ENCODE measurements around the gene TMEM169.
"Not testable (repeated sequence)": the region's sequence is repeated elsewhere in the genome, so short reads cannot be mapped to it uniquely, and the experiment has no call there.

The TMEM169 gene

DNA sequence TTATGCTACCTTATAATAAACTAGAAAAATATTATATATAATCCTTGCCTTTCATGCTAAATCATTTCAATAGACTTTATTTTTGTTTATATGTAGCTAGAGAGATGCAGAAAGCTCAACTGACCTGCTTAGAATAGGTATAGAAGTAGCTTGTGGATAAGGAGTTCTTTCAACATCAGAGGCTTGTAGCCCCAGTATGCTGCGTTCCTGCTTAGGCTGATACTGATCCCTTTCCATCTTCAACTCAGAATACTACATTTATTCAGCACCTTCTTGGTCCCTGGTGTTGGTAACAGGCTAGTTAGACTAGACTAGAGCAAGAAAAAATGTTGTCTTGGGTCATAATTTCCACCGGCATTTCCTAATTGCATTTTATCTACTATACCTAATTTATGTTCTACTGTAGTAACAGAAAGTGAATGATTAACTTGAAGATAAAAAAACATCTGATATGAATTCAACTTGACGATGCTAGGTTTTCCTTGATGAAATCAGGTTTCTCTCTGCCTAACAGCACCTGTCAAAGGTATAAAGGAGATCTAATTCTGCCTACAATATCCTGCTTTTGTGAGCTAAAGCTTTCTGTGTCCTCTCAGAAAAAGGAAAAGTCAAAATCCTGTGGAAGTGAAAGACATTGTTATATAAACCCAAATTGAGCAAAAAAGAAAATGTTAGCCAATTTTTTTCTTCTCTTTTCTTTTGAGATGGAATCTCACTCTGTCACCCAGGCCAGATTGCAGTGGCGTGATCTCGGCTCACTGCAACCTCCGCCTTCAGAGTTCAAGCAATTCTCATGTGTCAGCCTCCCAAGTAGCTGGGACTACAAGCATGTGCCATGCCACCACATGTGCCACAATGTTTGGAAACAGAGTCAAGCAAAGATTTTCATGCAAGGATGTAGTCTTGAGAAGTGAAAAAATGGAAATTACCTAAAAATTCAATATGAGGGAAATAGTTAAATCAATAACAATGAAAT is 5.9 kb upstream of the TMEM169 start:
- no peak for DNase-seq (ENCODE audit: low read depth)
- TF ChIP-seq, protein P1, sequence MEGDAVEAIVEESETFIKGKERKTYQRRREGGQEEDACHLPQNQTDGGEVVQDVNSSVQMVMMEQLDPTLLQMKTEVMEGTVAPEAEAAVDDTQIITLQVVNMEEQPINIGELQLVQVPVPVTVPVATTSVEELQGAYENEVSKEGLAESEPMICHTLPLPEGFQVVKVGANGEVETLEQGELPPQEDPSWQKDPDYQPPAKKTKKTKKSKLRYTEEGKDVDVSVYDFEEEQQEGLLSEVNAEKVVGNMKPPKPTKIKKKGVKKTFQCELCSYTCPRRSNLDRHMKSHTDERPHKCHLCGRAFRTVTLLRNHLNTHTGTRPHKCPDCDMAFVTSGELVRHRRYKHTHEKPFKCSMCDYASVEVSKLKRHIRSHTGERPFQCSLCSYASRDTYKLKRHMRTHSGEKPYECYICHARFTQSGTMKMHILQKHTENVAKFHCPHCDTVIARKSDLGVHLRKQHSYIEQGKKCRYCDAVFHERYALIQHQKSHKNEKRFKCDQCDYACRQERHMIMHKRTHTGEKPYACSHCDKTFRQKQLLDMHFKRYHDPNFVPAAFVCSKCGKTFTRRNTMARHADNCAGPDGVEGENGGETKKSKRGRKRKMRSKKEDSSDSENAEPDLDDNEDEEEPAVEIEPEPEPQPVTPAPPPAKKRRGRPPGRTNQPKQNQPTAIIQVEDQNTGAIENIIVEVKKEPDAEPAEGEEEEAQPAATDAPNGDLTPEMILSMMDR (IDR thresholded peaks at IDR 0.05; ENCODE audit: control insufficient read depth, extremely low read depth, insufficient read depth), result no peak
- no peak overlapping the region for H3K4me3 ChIP-seq (ENCODE audit: low read depth, low read length)

DNA sequence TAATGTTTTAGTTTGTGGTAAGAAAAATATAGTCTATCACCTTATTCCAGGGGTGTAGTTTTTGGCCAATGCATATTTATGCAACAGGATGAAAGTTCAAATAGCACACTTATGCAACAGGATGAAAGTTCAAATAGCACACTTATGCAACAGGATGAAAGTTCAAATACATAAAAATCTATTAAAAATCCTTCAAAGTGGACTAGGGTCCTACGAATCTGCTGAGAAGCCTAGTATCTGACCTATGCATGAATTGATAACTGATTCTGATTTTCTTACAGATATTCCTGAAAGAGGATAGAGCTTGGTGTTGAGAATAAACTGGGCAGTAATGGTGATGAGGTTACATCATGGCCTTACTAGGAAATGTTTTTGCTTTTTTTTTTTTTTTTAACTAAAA is 2.9 kb upstream of the TMEM169 start:
- no peak overlapping the region for H3K4me3 ChIP-seq (ENCODE audit: low read depth, low read length)
- TF ChIP-seq, protein P1 (IDR thresholded peaks at IDR 0.05; ENCODE audit: control insufficient read depth, extremely low read depth, insufficient read depth), result no peak
- DNase-seq (ENCODE audit: low read depth), result no peak

DNA sequence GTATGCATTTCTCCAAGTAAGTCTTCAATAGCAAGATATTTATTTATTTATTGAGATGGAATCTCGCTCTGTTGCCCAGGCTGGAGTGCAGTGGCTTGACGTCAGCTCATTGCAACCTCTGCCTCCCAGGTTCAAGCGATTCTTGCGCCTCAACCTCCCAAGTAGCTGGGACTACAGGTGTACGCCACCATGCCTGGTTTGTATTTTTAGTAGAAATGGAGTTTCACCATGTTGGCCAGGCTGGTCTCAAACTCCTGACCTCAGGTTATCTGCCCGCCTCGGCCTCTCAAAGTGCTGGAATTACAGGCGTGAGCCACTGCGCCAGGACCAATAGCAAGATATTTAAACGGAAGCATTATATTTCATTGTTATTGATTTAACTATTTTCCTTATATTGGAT is 1.7 kb upstream of the TMEM169 start:
- H3K4me3 ChIP-seq (ENCODE audit: low read depth, low read length); DNase-seq (ENCODE audit: low read depth): not testable (repeated sequence)

DNA sequence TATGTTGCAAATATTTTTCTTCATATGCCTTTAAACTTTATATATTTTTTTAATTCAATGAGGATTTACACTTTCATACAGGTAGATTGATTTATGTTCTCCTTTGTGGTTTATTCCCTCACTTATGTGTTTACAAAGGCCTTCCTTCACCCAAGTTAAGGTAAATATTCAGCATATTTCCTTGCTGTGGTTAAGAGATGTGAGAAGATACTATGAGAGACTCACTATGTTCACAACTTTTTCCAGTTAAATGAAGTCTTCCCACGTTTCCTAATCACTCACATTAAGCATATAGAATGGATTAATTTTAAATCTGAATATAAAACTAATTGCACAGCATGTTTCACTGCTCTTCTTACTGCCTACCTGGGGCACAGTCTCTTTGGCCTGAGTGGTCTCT is 707 bp upstream of the TMEM169 start:
- TF ChIP-seq, protein P1 (IDR thresholded peaks at IDR 0.05; ENCODE audit: control insufficient read depth, extremely low read depth, insufficient read depth), result no peak
- DNase-seq (ENCODE audit: low read depth), result no peak
- peak overlapping the region; percentile 69 for H3K4me3 ChIP-seq (ENCODE audit: low read depth, low read length)

DNA sequence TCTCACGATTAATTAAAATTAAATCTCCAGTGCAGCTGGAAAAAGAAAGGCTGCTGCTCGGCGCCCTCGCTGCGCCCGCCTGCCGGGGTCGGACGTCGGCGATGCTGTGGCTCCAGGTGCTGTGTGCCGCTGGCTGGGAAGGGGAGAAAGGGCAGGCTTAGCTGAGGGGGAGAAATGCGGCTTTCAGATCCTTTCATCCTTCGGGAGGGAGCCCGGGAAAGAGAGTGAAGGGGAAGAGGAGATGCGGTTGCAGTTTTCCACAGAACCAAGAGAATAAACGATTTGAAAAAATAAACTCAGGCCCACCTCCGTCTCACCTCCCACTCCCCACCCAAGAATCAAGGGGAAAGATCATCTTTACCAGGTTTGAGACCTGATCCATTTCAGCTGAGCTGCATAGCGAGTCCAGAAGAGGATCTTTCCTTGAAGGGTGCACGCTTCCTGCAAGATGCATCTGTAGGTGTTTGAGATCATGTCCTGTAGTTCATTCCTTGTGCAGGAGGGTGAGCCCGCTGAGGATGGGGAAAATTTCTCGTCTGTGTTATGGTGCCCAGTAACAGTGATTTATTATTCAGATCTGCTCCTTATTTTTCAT is 495 bp downstream of the TMEM169 start:
- DNase-seq (ENCODE audit: low read depth), result no peak

DNA sequence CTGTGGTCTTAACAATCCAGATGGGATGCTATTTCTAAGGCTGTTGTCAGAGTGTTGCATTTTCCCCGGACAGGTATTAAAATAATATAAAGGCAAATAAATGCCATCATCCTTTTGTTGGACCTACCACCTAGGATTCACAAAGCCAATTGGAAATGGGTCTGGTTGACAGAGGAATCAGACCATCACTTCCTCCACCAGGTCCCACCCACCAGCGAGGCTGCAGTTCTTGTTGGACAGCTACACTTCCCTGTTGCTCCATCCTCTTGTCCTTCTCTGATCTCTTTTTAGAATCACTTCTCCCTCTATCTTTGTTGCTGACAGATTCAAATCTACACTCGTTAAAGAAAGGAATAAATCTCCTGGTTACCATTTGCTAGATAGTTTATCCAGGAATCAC is 1.1 kb downstream of the TMEM169 start:
- TF ChIP-seq, protein P1 (IDR thresholded peaks at IDR 0.05; ENCODE audit: control insufficient read depth, extremely low read depth, insufficient read depth), result no peak
- no peak overlapping the region for H3K4me3 ChIP-seq (ENCODE audit: low read depth, low read length)
- DNase-seq (ENCODE audit: low read depth), result no peak

More for the DNA sequence above, 495 bp downstream of the TMEM169 start:
- TF ChIP-seq, protein P1 (IDR thresholded peaks at IDR 0.05; ENCODE audit: control insufficient read depth, extremely low read depth, insufficient read depth), result no peak
- peak overlapping the region; percentile 69 for H3K4me3 ChIP-seq (ENCODE audit: low read depth, low read length)

DNA sequence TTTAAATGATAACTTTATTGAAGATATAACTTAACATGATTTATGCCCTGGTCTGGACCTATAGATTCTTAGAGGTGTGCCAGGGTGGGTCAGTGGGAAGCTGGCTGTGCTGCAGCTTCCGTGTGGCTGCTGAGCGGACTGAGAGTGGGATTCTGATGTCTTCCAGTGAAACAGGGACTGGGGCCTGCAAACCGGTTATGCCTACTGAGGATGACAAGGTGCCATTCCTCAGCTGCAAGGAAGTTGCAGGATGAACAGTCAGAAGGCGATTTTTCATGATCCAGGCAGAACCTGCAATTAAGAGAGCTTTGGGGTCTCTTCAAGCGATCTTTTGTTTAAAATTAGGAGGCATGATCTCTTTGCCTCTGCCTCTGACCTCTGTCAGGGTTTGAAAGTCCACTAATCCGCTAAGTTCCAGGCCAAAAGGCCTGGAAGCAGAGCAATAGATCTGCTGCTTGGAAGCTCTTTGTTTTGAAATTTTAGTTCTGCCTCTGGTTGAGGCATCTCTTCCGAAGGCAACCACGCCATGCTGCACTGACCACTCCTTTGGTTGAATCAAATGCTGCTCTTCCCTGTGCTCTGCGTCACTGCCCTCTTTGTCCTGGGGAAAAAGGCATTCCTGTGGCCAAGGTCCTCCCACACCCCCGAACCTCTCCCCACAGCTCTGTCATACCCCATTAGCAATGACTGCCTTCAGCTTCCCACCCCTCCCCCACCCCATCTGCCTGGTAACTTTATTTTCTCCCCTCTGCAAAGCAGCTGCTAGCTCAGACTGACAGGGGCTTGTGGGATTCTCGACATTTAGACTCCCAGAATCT is 2.0 kb downstream of the TMEM169 start:
- H3K4me3 ChIP-seq (ENCODE audit: low read depth, low read length), result no peak overlapping the region
- TF ChIP-seq, protein P1 (IDR thresholded peaks at IDR 0.05; ENCODE audit: control insufficient read depth, extremely low read depth, insufficient read depth), result no peak
- no peak for DNase-seq (ENCODE audit: low read depth)
